SK-N-SH treated with all-trans-retinoic acid at 6 μM for 48 hours (cell line): ENCODE results near the gene SMIM14.

Experiments
- ATAC-seq: fragments of 200-7000 bp; cut with Tn5 transposase; 3 replicates; pipeline ENCODE4 v1.9.1; 2020; ENCODE audit warnings: mild to moderate bottlenecking, moderate library complexity
- ARNTL ChIP-seq: fragments of 450-650 bp; formaldehyde crosslinking; IDR thresholded peaks from 2 replicates; pipeline ENCODE4 v1.5.0; 2020; ENCODE audit warnings: low read depth, mild to moderate bottlenecking, moderate library complexity, borderline replicate concordance
- BACH2 ChIP-seq: fragments of 250-450 bp; sonication (Bioruptor Pico); IDR thresholded peaks from 2 replicates; pipeline ENCODE4 v1.9.0; 2021; ENCODE audit warnings: mild to moderate bottlenecking, borderline replicate concordance
- CSDC2 ChIP-seq: fragments of 250-450 bp; sonication (Bioruptor Pico); IDR thresholded peaks from 2 replicates; pipeline ENCODE4 v1.5.0; 2020; ENCODE audit warnings: mild to moderate bottlenecking, moderate library complexity
- ESRRG ChIP-seq: fragments of 250-450 bp; sonication (Bioruptor Pico); IDR thresholded peaks from 2 replicates; pipeline ENCODE4 v1.6.1; 2021; ENCODE audit warnings: mild to moderate bottlenecking
- GLIS3 ChIP-seq: fragments of 250-450 bp; sonication (Bioruptor Pico); IDR thresholded peaks from 2 replicates; pipeline ENCODE4 v1.5.0; 2020; ENCODE audit warnings: mild to moderate bottlenecking, moderate library complexity
- ISL1 ChIP-seq: fragments of 250-450 bp; sonication (Bioruptor Pico); IDR thresholded peaks from 2 replicates; pipeline ENCODE4 v2.1.2; 2022; ENCODE audit warnings: mild to moderate bottlenecking, moderate library complexity
- OSR1 ChIP-seq: fragments of 250-450 bp; sonication (Bioruptor Pico); IDR thresholded peaks from 2 replicates; pipeline ENCODE4 v1.8.0; 2022; ENCODE audit warnings: moderate library complexity, mild to moderate bottlenecking, inconsistent platforms
- PPARA ChIP-seq: fragments of 250-450 bp; sonication (Bioruptor Pico); IDR thresholded peaks from 2 replicates; pipeline ENCODE4 v1.5.0; 2020; ENCODE audit warnings: mild to moderate bottlenecking, borderline replicate concordance
- SNAI2 ChIP-seq: fragments of 250-450 bp; sonication (Bioruptor Pico); IDR thresholded peaks from 2 replicates; pipeline ENCODE4 v1.5.0; 2020; ENCODE audit warnings: mild to moderate bottlenecking, moderate library complexity
- TOX ChIP-seq: fragments of 250-450 bp; sonication (Bioruptor Pico); IDR thresholded peaks from 2 replicates; pipeline ENCODE4 v1.8.0; 2021; ENCODE audit warnings: mild to moderate bottlenecking, moderate library complexity, borderline replicate concordance
- ZC3H10 ChIP-seq: fragments of 250-450 bp; sonication (Bioruptor Pico); IDR thresholded peaks from 2 replicates; pipeline ENCODE4 v1.5.1; 2021; ENCODE audit warnings: mild to moderate bottlenecking, moderate library complexity
- ZFP3 ChIP-seq: fragments of 250-450 bp; sonication (Bioruptor Pico); IDR thresholded peaks from 2 replicates; pipeline ENCODE4 v1.5.0; 2020; ENCODE audit warnings: mild to moderate bottlenecking, moderate library complexity
- ZFP30 ChIP-seq: fragments of 450-650 bp; formaldehyde crosslinking; IDR thresholded peaks from 2 replicates; pipeline ENCODE4 v1.5.0; 2022; ENCODE audit warnings: mild to moderate bottlenecking, moderate library complexity
- ZNF565 ChIP-seq: fragments of 450-650 bp; formaldehyde crosslinking; conservative IDR thresholded peaks from 2 replicates; pipeline ENCODE4 v1.5.0; 2020; ENCODE audit warnings: low read depth, mild to moderate bottlenecking, moderate library complexity
- ZNF70 ChIP-seq: fragments of 450-650 bp; formaldehyde crosslinking; IDR thresholded peaks from 2 replicates; pipeline ENCODE4 v1.5.0; 2020; ENCODE audit warnings: mild to moderate bottlenecking, moderate library complexity
- ZNF8 ChIP-seq: fragments of 450-650 bp; formaldehyde crosslinking; IDR thresholded peaks from 2 replicates; pipeline ENCODE4 v1.5.0; 2020; ENCODE audit warnings: mild to moderate bottlenecking, moderate library complexity
- TF ChIP-seq, protein P1 (sequence below): fragments of 250-450 bp; sonication (Bioruptor Pico); IDR thresholded peaks from 2 replicates; pipeline ENCODE4 v1.5.1; 2021; ENCODE audit warnings: mild to moderate bottlenecking, moderate library complexity
- TF ChIP-seq, protein P2 (sequence below): fragments of 250-450 bp; sonication (Bioruptor Pico); IDR thresholded peaks from 2 replicates; pipeline ENCODE4 v1.8.0; 2021; ENCODE audit warnings: low read depth, mild to moderate bottlenecking, moderate library complexity, borderline replicate concordance
- TF ChIP-seq, protein P3 (sequence below): fragments of 250-450 bp; sonication (Bioruptor Pico); IDR thresholded peaks from 2 replicates; pipeline ENCODE4 v1.8.0; 2020; ENCODE audit warnings: mild to moderate bottlenecking, moderate library complexity, borderline replicate concordance
- TF ChIP-seq, protein P4 (sequence below): fragments of 250-450 bp; sonication (Bioruptor Pico); IDR thresholded peaks from 2 replicates; pipeline ENCODE4 v1.5.0; 2020; ENCODE audit warnings: mild to moderate bottlenecking, moderate library complexity
- TF ChIP-seq, protein P5 (sequence below): fragments of 250-450 bp; sonication (Bioruptor Pico); IDR thresholded peaks from 2 replicates; pipeline ENCODE4 v1.5.1; 2020; ENCODE audit warnings: low read depth, mild to moderate bottlenecking, moderate library complexity

SMIM14 gene

DNA sequence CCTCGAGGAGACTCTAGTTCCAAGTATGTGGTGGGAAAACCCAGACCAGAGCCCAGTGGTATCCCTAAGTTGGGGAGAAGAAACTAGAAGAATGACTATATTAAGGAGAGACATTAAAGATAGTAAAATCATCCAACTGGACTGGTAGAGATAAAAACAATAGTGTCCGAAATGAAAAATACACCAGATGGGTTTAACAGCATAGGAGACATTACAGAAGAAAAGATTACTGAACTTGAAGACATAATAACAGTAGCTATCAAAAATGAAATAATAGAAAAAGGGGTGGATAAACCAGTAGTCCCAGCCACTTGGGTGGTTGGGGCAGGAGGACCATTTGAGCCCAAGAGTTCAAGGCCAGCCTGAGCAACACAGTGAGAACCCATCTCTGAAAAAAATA lies 31.9 kb downstream of the SMIM14 start:
- no peak for TF ChIP-seq ARNTL
- no peak for TF ChIP-seq CSDC2 (CRISPR knock-in tag)
- TF ChIP-seq ZC3H10 (CRISPR knock-in tag) = no peak
- TF ChIP-seq, protein P1, sequence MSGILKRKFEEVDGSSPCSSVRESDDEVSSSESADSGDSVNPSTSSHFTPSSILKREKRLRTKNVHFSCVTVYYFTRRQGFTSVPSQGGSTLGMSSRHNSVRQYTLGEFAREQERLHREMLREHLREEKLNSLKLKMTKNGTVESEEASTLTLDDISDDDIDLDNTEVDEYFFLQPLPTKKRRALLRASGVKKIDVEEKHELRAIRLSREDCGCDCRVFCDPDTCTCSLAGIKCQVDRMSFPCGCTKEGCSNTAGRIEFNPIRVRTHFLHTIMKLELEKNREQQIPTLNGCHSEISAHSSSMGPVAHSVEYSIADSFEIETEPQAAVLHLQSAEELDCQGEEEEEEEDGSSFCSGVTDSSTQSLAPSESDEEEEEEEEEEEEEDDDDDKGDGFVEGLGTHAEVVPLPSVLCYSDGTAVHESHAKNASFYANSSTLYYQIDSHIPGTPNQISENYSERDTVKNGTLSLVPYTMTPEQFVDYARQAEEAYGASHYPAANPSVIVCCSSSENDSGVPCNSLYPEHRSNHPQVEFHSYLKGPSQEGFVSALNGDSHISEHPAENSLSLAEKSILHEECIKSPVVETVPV (CRISPR knock-in tag) = no peak
- TF ChIP-seq, protein P2, sequence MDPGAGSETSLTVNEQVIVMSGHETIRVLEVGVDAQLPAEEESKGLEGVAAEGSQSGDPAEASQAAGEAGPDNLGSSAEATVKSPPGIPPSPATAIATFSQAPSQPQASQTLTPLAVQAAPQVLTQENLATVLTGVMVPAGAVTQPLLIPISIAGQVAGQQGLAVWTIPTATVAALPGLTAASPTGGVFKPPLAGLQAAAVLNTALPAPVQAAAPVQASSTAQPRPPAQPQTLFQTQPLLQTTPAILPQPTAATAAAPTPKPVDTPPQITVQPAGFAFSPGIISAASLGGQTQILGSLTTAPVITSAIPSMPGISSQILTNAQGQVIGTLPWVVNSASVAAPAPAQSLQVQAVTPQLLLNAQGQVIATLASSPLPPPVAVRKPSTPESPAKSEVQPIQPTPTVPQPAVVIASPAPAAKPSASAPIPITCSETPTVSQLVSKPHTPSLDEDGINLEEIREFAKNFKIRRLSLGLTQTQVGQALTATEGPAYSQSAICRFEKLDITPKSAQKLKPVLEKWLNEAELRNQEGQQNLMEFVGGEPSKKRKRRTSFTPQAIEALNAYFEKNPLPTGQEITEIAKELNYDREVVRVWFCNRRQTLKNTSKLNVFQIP (CRISPR knock-in tag) = no peak
- no peak for TF ChIP-seq SNAI2 (CRISPR knock-in tag)
- no peak for ATAC-seq

DNA sequence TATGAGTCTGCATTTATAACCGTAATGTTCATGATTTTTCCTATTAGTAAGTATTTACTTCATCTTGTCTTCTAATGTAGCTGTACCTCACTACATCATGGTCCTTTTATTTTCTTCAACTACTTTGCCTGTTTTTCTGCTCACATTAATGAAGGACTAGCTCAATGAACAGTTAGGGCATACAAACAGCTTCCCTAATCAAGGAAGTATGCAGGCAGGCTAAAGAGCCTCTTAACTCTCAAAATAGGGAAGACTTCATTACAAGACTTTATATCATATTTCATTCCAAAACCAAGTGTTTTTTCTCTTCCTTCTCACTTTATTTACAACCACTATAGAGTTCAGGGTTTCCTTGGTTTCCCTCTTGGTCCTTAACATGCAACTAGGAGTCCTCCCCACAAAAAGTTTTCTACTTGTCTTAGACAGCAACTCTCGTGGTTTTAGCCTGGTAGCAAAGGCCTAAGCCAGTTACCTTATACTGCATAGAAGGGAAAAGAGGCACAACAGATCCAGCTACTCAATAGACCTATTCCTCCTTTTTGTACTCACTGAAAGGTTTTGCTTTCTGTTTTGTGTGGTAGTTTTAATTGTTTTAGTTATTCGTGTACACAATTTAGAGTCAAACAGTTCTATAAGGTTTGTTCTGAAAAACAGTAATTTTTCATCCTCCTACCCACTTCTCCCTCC lies 40.8 kb downstream of the SMIM14 start:
- TF ChIP-seq TOX (CRISPR knock-in tag) = no peak
- TF ChIP-seq, protein P3, sequence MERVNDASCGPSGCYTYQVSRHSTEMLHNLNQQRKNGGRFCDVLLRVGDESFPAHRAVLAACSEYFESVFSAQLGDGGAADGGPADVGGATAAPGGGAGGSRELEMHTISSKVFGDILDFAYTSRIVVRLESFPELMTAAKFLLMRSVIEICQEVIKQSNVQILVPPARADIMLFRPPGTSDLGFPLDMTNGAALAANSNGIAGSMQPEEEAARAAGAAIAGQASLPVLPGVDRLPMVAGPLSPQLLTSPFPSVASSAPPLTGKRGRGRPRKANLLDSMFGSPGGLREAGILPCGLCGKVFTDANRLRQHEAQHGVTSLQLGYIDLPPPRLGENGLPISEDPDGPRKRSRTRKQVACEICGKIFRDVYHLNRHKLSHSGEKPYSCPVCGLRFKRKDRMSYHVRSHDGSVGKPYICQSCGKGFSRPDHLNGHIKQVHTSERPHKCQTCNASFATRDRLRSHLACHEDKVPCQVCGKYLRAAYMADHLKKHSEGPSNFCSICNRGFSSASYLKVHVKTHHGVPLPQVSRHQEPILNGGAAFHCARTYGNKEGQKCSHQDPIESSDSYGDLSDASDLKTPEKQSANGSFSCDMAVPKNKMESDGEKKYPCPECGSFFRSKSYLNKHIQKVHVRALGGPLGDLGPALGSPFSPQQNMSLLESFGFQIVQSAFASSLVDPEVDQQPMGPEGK (CRISPR knock-in tag) = no peak
- TF ChIP-seq GLIS3 = no peak
- TF ChIP-seq, protein P4, sequence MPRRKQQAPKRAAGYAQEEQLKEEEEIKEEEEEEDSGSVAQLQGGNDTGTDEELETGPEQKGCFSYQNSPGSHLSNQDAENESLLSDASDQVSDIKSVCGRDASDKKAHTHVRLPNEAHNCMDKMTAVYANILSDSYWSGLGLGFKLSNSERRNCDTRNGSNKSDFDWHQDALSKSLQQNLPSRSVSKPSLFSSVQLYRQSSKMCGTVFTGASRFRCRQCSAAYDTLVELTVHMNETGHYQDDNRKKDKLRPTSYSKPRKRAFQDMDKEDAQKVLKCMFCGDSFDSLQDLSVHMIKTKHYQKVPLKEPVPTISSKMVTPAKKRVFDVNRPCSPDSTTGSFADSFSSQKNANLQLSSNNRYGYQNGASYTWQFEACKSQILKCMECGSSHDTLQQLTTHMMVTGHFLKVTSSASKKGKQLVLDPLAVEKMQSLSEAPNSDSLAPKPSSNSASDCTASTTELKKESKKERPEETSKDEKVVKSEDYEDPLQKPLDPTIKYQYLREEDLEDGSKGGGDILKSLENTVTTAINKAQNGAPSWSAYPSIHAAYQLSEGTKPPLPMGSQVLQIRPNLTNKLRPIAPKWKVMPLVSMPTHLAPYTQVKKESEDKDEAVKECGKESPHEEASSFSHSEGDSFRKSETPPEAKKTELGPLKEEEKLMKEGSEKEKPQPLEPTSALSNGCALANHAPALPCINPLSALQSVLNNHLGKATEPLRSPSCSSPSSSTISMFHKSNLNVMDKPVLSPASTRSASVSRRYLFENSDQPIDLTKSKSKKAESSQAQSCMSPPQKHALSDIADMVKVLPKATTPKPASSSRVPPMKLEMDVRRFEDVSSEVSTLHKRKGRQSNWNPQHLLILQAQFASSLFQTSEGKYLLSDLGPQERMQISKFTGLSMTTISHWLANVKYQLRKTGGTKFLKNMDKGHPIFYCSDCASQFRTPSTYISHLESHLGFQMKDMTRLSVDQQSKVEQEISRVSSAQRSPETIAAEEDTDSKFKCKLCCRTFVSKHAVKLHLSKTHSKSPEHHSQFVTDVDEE = no peak
- TF ChIP-seq ISL1 (CRISPR knock-in tag) = no peak
- no peak for TF ChIP-seq BACH2 (CRISPR knock-in tag)
- no peak for TF ChIP-seq ZFP3 (CRISPR knock-in tag)
- no peak for TF ChIP-seq ZNF565
- TF ChIP-seq CSDC2 (CRISPR knock-in tag) = no peak
- TF ChIP-seq, protein P1 (CRISPR knock-in tag) = no peak
- TF ChIP-seq, protein P2 (CRISPR knock-in tag) = no peak
- no peak for TF ChIP-seq ZFP30 (CRISPR knock-in tag)
- TF ChIP-seq ESRRG (CRISPR knock-in tag) = no peak
- no peak for TF ChIP-seq PPARA (CRISPR knock-in tag)
- TF ChIP-seq OSR1 (CRISPR knock-in tag) = no peak
- ATAC-seq = no peak

DNA sequence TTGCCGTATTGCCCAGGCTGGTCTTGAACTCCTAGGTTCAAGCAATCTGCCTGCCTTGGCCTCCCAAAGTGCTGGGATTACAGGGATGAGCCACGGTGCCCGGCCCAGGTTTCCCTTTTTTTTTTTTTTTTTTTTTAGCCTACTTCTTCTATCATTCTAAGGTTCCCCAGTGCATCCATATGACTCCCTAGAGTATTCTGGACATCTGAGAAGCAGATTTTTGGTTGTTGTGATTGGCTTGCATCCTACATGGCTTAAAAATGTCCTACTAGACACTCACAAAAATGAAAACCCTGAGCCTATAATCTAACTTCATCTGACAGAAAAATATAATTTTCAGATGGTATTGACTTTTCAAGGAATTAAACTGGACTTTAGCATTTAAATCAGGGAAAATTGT lies 41.7 kb downstream of the SMIM14 start:
- TF ChIP-seq, protein P2 (CRISPR knock-in tag) = no peak
- TF ChIP-seq GLIS3 (no peak), ZNF70 (no peak), ZNF8 (no peak), PPARA (CRISPR knock-in tag) (no peak), ISL1 (CRISPR knock-in tag) (no peak), ZFP3 (CRISPR knock-in tag) (no peak), ESRRG (CRISPR knock-in tag) (no peak), ZC3H10 (CRISPR knock-in tag) (no peak)
- TF ChIP-seq, protein P5, sequence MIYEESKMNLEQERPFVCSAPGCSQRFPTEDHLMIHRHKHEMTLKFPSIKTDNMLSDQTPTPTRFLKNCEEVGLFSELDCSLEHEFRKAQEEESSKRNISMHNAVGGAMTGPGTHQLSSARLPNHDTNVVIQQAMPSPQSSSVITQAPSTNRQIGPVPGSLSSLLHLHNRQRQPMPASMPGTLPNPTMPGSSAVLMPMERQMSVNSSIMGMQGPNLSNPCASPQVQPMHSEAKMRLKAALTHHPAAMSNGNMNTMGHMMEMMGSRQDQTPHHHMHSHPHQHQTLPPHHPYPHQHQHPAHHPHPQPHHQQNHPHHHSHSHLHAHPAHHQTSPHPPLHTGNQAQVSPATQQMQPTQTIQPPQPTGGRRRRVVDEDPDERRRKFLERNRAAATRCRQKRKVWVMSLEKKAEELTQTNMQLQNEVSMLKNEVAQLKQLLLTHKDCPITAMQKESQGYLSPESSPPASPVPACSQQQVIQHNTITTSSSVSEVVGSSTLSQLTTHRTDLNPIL = no peak
- TF ChIP-seq, protein P3 (CRISPR knock-in tag) = no peak
- ATAC-seq = no peak
